ES-I3 (cell line): Measurements from ENCODE around the gene IGSF21.

Source experiments
- H3K36me3 ChIP-seq: 2 replicates; pipeline ENCODE4 v1.6.1; 2013; ENCODE audit warnings: mild to moderate bottlenecking, low read length, control low read depth, moderate library complexity; ENCODE audit not compliant: insufficient read depth
- H3K4me1 ChIP-seq: 2 replicates; pipeline ENCODE4 v1.6.1; 2013; ENCODE audit warnings: mild to moderate bottlenecking, control low read depth, low read length; ENCODE audit not compliant: insufficient read depth
- H3K9ac ChIP-seq: 2 replicates; pipeline ENCODE4 v1.6.1; 2013; ENCODE audit warnings: low read depth, mild to moderate bottlenecking, low read length, moderate library complexity
- H3K9me3 ChIP-seq: 2 replicates; pipeline ENCODE4 v1.6.1; 2013; ENCODE audit warnings: mild to moderate bottlenecking, low read length, moderate library complexity; ENCODE audit not compliant: control insufficient read depth, insufficient read depth

Gene IGSF21

GRCh38 chr1:18305182-18305795, 197.7 kb downstream of the IGSF21 start:
- no peaks in the 10 kb centered on the region for H3K9me3 ChIP-seq
- no peak overlapping the region for H3K9ac ChIP-seq
- H3K4me1 ChIP-seq: peaks cover 6% of the 10 kb centered on the region
- H3K36me3 ChIP-seq: no peaks in the 10 kb centered on the region

- H3K36me3 ChIP-seq: no peaks in the 10 kb centered on the region
- H3K9ac ChIP-seq: no peak overlapping the region
- H3K4me1 ChIP-seq: no peaks in the 10 kb centered on the region
- no peaks in the 10 kb centered on the region for H3K9me3 ChIP-seq
Measured at GRCh38 chr1:18307329-18307898, 199.8 kb downstream of the IGSF21 start.

DNA sequence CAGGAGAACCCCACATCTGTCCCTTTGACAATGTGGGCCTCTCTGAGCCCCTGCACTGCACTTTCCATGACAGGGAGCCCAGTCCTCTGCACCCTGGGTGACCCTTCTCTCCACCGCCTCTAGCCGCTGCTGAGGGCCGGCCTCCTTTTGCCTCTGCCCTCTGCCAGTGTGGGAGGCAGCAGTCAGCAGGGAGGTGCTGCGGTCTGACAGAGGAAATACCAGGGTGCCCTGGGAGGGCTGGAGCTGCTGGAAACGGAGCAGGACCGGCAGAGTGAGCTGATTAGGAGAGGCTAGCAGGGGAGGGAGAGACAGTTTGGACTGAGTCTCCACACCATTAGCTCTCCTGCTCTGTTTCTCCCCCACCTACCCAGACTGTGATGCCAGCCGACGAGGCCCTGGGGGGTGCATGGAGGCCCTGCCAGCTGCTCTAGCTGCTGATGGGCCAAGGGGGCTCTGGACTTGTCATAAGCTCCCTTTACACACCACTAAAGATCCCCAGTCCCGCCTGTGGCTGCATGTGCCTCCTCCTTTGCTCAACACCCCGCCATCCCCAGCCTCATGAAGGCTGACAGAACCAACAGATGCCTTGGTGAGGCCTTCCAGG, 202.1 kb downstream of the IGSF21 start:
- Histone ChIP-seq H3K9me3 (no peaks in the 10 kb centered on the region), H3K36me3 (no peaks in the 10 kb centered on the region), H3K9ac (no peak overlapping the region), H3K4me1 (no peaks in the 10 kb centered on the region)

GRCh38 chr1:18312961-18313360, 205.4 kb downstream of the IGSF21 start:
- H3K9ac ChIP-seq: no peak overlapping the region
- H3K4me1 ChIP-seq: no peaks in the 10 kb centered on the region
- H3K9me3 ChIP-seq: no peaks in the 10 kb centered on the region
- no peaks in the 10 kb centered on the region for H3K36me3 ChIP-seq

DNA sequence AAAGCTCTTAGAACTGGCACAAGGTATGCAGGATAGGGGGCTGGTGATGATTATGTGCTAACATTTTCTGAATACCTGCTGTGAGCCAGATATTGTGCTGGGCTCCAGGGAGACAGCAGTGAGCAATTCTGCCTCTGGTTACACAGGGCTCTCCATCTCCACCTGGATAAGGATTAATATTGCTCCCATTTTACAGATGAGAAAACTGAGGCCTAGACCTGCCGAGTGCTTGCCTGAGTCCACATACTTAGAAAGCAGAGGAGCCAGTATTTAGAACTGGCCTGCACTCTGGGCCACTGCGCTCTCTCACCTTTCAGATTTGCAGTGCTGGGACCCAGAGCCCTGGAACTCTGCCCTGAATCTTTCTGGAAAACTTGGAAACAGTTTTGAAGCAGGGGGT, 205.9 kb downstream of the IGSF21 start:
- no peak overlapping the region for H3K9ac ChIP-seq
- H3K4me1 ChIP-seq: no peaks in the 10 kb centered on the region
- no peaks in the 10 kb centered on the region for H3K36me3 ChIP-seq
- H3K9me3 ChIP-seq: no peaks in the 10 kb centered on the region

GRCh38 chr1:18314399-18314798, 206.8 kb downstream of the IGSF21 start:
- Histone ChIP-seq H3K9ac (no peak overlapping the region), H3K36me3 (no peaks in the 10 kb centered on the region), H3K4me1 (no peaks in the 10 kb centered on the region)

GRCh38 chr1:18315449-18315848, 207.9 kb downstream of the IGSF21 start:
- H3K4me1 ChIP-seq: 0 out of 2 replicates have a peak, but pooled peaks cover 5% of the 10 kb centered on the region
- H3K9ac ChIP-seq: no peak overlapping the region
- H3K36me3 ChIP-seq: no peaks in the 10 kb centered on the region
- no peaks in the 10 kb centered on the region for H3K9me3 ChIP-seq

More at GRCh38 chr1:18314399-18314798, 206.8 kb downstream of the IGSF21 start:
- H3K9me3 ChIP-seq: no peaks in the 10 kb centered on the region

DNA sequence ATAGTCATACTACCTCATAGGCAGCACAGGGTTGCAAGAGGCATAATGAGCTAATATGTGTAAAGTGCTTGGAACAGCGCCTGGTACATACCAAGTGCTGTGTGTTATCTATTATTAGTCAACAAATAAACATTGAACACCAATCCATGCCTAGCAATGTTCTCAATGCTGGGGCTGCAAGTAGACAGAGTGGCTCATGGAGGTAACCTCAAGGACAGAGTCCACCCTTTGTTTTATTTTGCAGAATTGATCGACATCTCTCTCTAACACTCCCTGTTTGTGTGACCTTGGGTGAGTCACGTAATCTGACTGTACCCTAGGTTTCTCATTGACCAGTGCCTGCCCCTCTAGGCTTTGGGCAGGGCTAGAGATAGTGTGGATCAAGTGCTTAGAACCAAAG, 209.2 kb downstream of the IGSF21 start:
- Histone ChIP-seq H3K4me1 (0 out of 2 replicates have a peak, but pooled peaks cover 5% of the 10 kb centered on the region), H3K36me3 (no peaks in the 10 kb centered on the region), H3K9me3 (no peaks in the 10 kb centered on the region), H3K9ac (no peak overlapping the region)

GRCh38 chr1:18319099-18319498, 211.5 kb downstream of the IGSF21 start:
- Histone ChIP-seq H3K9ac (no peak overlapping the region), H3K36me3 (no peaks in the 10 kb centered on the region), H3K9me3 (no peaks in the 10 kb centered on the region), H3K4me1 (peaks cover 5% of the 10 kb centered on the region; the same call in 1 of the 2 replicates)

DNA sequence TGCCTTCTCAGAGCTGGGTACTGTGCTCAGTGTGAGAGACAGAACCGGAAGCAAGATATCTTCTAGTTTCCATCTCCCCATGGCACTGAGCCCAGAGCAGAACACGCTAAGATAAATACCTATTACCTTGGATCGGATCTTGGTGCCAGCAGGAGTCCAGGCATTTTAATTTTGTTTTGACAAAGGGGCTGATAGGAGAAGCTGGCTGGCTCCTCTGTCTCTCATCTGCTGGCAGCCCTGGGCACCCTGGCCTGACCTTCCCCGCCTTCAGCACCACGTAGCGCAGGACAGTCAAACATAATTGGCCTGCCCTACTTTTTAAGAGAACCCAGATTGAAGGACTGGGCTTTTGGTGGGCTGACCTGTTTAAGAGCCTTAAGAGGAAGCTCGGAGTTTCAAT, 212.5 kb downstream of the IGSF21 start:
- no peaks in the 10 kb centered on the region for H3K9me3 ChIP-seq

GRCh38 chr1:18322368-18323032, 214.9 kb downstream of the IGSF21 start:
- Histone ChIP-seq H3K9ac (no peak overlapping the region), H3K9me3 (no peaks in the 10 kb centered on the region), H3K36me3 (no peaks in the 10 kb centered on the region), H3K4me1 (peaks cover 12% of the 10 kb centered on the region)

More for the DNA sequence above, 212.5 kb downstream of the IGSF21 start:
- Histone ChIP-seq H3K36me3 (no peaks in the 10 kb centered on the region), H3K4me1 (peaks cover 11% of the 10 kb centered on the region), H3K9ac (no peak overlapping the region)

DNA sequence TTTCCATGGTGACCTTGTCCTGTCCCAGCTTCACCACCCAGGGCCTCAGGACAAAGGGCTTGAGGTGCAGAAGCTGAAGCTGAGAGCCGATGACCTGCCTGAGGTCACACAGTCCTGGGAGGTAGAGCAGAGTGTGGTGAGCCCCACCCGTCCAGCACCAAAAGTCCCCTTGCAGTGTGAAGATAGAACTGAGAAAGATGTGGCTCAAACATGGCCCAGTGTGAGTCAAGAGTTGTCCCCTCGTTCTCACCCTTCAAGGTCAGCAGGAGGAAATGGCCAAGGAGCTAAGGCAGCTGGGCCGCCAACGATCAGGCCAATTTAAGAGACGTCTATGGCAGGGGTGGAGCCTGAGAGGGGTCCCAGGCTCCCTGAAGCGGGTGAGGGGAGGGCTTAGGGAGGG, 215.7 kb downstream of the IGSF21 start:
- Histone ChIP-seq H3K9ac (no peak overlapping the region), H3K36me3 (no peaks in the 10 kb centered on the region; the same call in 1 of the 2 replicates), H3K9me3 (no peaks in the 10 kb centered on the region), H3K4me1 (peaks cover 12% of the 10 kb centered on the region)

DNA sequence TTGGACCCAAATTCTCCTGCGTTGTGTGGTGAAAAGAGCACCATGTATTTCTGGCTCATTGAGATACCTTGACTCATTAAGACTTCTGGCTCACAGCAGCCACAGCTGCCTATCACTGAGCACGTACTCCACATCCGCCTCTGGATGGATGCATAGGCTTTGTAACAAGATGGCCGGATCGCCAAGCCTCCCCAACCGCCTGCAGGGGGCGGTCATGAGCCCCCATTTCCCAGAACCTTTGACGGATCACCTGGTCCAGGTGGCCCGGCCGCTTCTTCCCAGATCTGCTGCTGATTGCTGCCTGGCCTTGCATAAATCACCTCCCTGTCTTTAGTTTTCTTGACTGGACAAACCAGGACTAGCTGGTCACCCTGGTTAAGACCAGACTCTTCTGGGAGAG, 216.6 kb downstream of the IGSF21 start:
- no peaks in the 10 kb centered on the region for H3K9me3 ChIP-seq
- no peaks in the 10 kb centered on the region; the same call in 1 of the 2 replicates for H3K36me3 ChIP-seq
- peaks cover 16% of the 10 kb centered on the region for H3K4me1 ChIP-seq
- H3K9ac ChIP-seq: no peak overlapping the region

DNA sequence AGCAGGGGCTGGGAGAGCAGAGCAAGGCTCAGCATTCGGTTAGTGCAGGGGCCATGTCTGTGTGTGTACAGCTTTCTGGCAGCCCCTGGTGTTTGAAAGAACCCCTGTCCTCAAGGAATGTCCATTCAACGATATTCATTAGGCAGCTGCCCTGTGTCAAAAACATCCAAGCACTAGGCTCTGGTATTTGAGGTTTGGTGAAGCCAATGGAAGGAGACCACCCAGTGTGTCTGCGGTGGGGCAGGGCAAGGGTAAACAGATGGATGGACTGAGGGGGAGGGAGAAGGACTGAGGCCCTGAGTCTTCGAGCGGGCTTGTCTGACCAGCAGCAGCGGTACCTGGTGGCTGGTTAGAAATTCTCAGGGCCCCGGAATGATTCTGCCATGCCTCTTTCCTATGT, 217.5 kb downstream of the IGSF21 start:
- peaks cover 13% of the 10 kb centered on the region for H3K4me1 ChIP-seq
- no peak overlapping the region for H3K9ac ChIP-seq
- H3K36me3 ChIP-seq: no peaks in the 10 kb centered on the region; the same call in 1 of the 2 replicates
- H3K9me3 ChIP-seq: no peaks in the 10 kb centered on the region
